Cardiac fibroblast (primary cell): ENCODE measurements around the gene PVALEF.

ENCODE experiments used
- DNase-seq, 2 donors: peaks; one replicate each; pipeline versions ENCODE4 v3.0.0 to v3.0.0-alpha.2; 2010; ENCODE audit warnings: low read depth in 2 of 2
- H3K4me3 ChIP-seq, 2 donors: replicated peaks in 1 of 2; 1 replicate in 1 of 2; 2 replicates in 1 of 2; pipeline ENCODE4 v1.5.1; 2011; ENCODE audit warnings: low read depth in 2 of 2, low read length in 2 of 2, mild to moderate bottlenecking in 2 of 2, moderate library complexity in 1 of 2
- CTCF ChIP-seq: IDR thresholded peaks from one replicate; pipeline ENCODE4 v1.5.1; 2011; ENCODE audit warnings: low read depth, mild to moderate bottlenecking, low read length, inconsistent platforms

The PVALEF gene

GRCh38 chr17:81157848-81158687, 7.2 kb upstream of the PVALEF start:
- DNase-seq = no peak
- no peak for TF ChIP-seq CTCF
- no peak overlapping the region for H3K4me3 ChIP-seq

- no peak for DNase-seq
- no peak overlapping the region for H3K4me3 ChIP-seq
- TF ChIP-seq CTCF = no peak
Observed at GRCh38 chr17:81158688-81159590, 6.4 kb upstream of the PVALEF start.

- no peak for TF ChIP-seq CTCF
- peak overlapping the region in 1 of 2 donors; percentile 1 for H3K4me3 ChIP-seq
- no peak for DNase-seq
Observed at GRCh38 chr17:81159611-81160265, 5.6 kb upstream of the PVALEF start.

GRCh38 chr17:81160306-81160705, 5.0 kb upstream of the PVALEF start:
- DNase-seq = no peak
- no peak for TF ChIP-seq CTCF
- H3K4me3 ChIP-seq = peak overlapping the region in 1 of 2 donors; percentile 1

- no peak overlapping the region for H3K4me3 ChIP-seq
- no peak for DNase-seq
- TF ChIP-seq CTCF = no peak
Observed at GRCh38 chr17:81160747-81161453, 4.4 kb upstream of the PVALEF start.

- H3K4me3 ChIP-seq = no peak overlapping the region
- no peak for TF ChIP-seq CTCF
- no peak for DNase-seq
Observed at GRCh38 chr17:81161536-81161935, 3.8 kb upstream of the PVALEF start.
